Tibial artery (tissue), 4 donors: ENCODE measurements around the gene BCAS1.

Source experiments
- DNase-seq, 2 donors: peaks; one replicate each; pipeline ENCODE4 v3.0.0-alpha.2; 2019
- H3K27ac ChIP-seq, 2 donors: fragments of 200-600 bp; sonication (generic) in 1 of 2; 1 replicate in 1 of 2; 2 replicates in 1 of 2; pipeline ENCODE4 v1.5.1; 2018 to 2019; ENCODE audit warnings: mild to moderate bottlenecking in 1 of 2
- H3K27me3 ChIP-seq, 2 donors: fragments of 200-600 bp; sonication (generic) in 1 of 2; one replicate each; pipeline versions ENCODE4 v1.5.1 to v1.6.0; 2016 to 2019
- H3K36me3 ChIP-seq, 3 donors: fragments of 200-600 bp; sonication (generic) in 2 of 3; one replicate each; pipeline ENCODE4 v1.5.1; 2016 to 2019; ENCODE audit warnings: mild to moderate bottlenecking in 2 of 3
- H3K4me1 ChIP-seq, 4 donors: fragments of 200-600 bp; sonication (generic) in 2 of 4; 1 replicate in 3 of 4; 2 replicates in 1 of 4; pipeline ENCODE4 v1.5.1; 2016 to 2019
- H3K4me3 ChIP-seq, 2 donors: fragments of 200-600 bp; sonication (generic) in 1 of 2; 1 replicate in 1 of 2; 2 replicates in 1 of 2; pipeline ENCODE4 v1.5.1; 2018 to 2019; ENCODE audit warnings: mild to moderate bottlenecking in 2 of 2
- H3K9me3 ChIP-seq, 3 donors: fragments of 200-600 bp; sonication (generic) in 1 of 3; one replicate each; pipeline ENCODE4 v1.5.1; 2016 to 2019
- intact Hi-C: fragments of 100-400 bp; cut with DNase I; formaldehyde crosslinking; loops from one replicate; pipeline ENCODE4 v1.15.0; 2023; ENCODE audit warnings: low total_unique reads
- TF ChIP-seq, protein P1 (sequence below), 2 experiments: fragments of 200-600 bp in 1 of 2; fragments of 450-650 bp in 1 of 2; IDR thresholded peaks; one replicate each; pipeline ENCODE4 v1.5.1; 2017 to 2019; ENCODE audit warnings: antibody characterized with exemption in 2 of 2, mild to moderate bottlenecking in 1 of 2, moderate library complexity in 1 of 2

The BCAS1 gene

GRCh38 chr20:54110457-54110856 lies 40.1 kb upstream of the BCAS1 start:
- no peaks in the 10 kb centered on the region for H3K4me1 ChIP-seq
- no peak for DNase-seq
- no peaks in the 10 kb centered on the region for H3K9me3 ChIP-seq
- TF ChIP-seq, protein P1, sequence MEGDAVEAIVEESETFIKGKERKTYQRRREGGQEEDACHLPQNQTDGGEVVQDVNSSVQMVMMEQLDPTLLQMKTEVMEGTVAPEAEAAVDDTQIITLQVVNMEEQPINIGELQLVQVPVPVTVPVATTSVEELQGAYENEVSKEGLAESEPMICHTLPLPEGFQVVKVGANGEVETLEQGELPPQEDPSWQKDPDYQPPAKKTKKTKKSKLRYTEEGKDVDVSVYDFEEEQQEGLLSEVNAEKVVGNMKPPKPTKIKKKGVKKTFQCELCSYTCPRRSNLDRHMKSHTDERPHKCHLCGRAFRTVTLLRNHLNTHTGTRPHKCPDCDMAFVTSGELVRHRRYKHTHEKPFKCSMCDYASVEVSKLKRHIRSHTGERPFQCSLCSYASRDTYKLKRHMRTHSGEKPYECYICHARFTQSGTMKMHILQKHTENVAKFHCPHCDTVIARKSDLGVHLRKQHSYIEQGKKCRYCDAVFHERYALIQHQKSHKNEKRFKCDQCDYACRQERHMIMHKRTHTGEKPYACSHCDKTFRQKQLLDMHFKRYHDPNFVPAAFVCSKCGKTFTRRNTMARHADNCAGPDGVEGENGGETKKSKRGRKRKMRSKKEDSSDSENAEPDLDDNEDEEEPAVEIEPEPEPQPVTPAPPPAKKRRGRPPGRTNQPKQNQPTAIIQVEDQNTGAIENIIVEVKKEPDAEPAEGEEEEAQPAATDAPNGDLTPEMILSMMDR (IDR thresholded peaks at IDR 0.05), result no peak
- intact Hi-C loops, result no loop called here
- no peaks in the 10 kb centered on the region for H3K36me3 ChIP-seq
- no peak overlapping the region for H3K4me3 ChIP-seq
- no peak overlapping the region for H3K27ac ChIP-seq
- no peaks in the 10 kb centered on the region for H3K27me3 ChIP-seq

GRCh38 chr20:54110041-54110440 lies 39.6 kb upstream of the BCAS1 start:
- H3K27me3 ChIP-seq, result no peaks in the 10 kb centered on the region
- no peaks in the 10 kb centered on the region for H3K9me3 ChIP-seq
- H3K27ac ChIP-seq, result no peak overlapping the region
- TF ChIP-seq, protein P1 (IDR thresholded peaks at IDR 0.05), result no peak
- no peaks in the 10 kb centered on the region for H3K36me3 ChIP-seq
- intact Hi-C loops, result no loop called here
- H3K4me1 ChIP-seq, result no peaks in the 10 kb centered on the region
- DNase-seq, result no peak
- no peak overlapping the region for H3K4me3 ChIP-seq

DNA sequence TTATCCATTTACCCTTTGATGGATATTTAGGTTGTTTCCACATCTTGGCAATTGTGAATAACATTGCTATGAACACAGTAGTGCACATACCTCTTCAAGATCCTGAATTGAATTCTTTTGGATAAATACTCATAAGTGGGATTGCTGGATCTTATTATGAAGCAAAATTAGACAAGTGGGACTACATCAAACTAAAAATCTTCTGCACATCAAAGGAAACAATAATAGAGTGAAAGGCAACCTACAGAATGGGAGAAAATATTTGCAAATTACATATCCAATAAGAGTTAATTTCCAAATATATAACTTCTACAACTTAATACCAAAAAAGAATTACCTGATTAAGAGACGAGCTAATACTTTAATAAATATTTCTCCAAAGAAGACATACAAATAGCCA lies 38.4 kb upstream of the BCAS1 start:
- no peak for DNase-seq
- Histone ChIP-seq H3K27ac (no peak overlapping the region), H3K27me3 (no peaks in the 10 kb centered on the region), H3K9me3 (no peaks in the 10 kb centered on the region), H3K36me3 (no peaks in the 10 kb centered on the region), H3K4me1 (no peaks in the 10 kb centered on the region), H3K4me3 (no peak overlapping the region)
- TF ChIP-seq, protein P1 (IDR thresholded peaks at IDR 0.05), result no peak
- intact Hi-C loops, result no loop called here

GRCh38 chr20:54108326-54108642 lies 37.9 kb upstream of the BCAS1 start:
- Histone ChIP-seq H3K4me3 (no peak overlapping the region), H3K27me3 (peaks cover 0 to 3% of the 10 kb centered on the region in 2 donors), H3K36me3 (no peaks in the 10 kb centered on the region), H3K9me3 (no peaks in the 10 kb centered on the region), H3K27ac (no peak overlapping the region), H3K4me1 (no peaks in the 10 kb centered on the region)
- TF ChIP-seq, protein P1 (IDR thresholded peaks at IDR 0.05), result no peak
- intact Hi-C loops, result no loop called here
- DNase-seq, result no peak

GRCh38 chr20:54107600-54108325 lies 37.4 kb upstream of the BCAS1 start:
- H3K9me3 ChIP-seq, result no peaks in the 10 kb centered on the region
- TF ChIP-seq, protein P1 (IDR thresholded peaks at IDR 0.05), result no peak
- H3K36me3 ChIP-seq, result no peaks in the 10 kb centered on the region
- no peak overlapping the region for H3K4me3 ChIP-seq
- H3K27me3 ChIP-seq, result peaks cover 0 to 4% of the 10 kb centered on the region in 2 donors
- H3K4me1 ChIP-seq, result no peaks in the 10 kb centered on the region
- intact Hi-C loops, result no loop called here
- H3K27ac ChIP-seq, result no peak overlapping the region
- DNase-seq, result no peak

DNA sequence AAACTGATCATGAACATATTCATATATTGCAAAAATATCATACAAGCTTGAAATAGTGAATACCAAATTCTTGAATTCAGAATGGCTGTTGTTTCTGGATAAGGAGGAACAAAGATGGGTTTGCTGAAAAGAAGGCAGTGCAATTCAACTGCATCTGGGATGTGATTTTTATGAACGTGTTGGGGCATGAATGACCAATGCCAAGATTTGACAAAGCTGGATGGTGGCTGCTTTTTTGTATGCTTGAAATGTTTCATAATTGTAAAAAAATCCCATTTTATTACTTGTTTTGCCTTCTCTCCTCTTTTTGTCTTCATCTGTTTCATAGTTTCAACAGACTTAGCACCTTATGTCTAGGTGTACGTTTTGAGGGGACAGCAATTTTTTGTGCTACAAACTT lies 36.8 kb upstream of the BCAS1 start:
- Histone ChIP-seq H3K36me3 (no peaks in the 10 kb centered on the region), H3K4me1 (no peaks in the 10 kb centered on the region), H3K4me3 (no peak overlapping the region), H3K9me3 (no peaks in the 10 kb centered on the region), H3K27ac (no peak overlapping the region), H3K27me3 (peaks cover 0 to 4% of the 10 kb centered on the region in 2 donors)
- TF ChIP-seq, protein P1 (IDR thresholded peaks at IDR 0.05), result no peak
- no peak for DNase-seq
- intact Hi-C loops, result no loop called here
